GM18907 (cell line): Measurements from ENCODE around the gene ZSWIM1.
"Not testable (repeated sequence)": the region's sequence is repeated elsewhere in the genome, so short reads cannot be mapped to it uniquely, and the experiment has no call there.

Source experiments
- ATAC-seq: cut with Tn5 transposase; IDR thresholded peaks from one replicate; pipeline ENCODE4 v1.9.1; 2021; ENCODE audit warnings: mild to moderate bottlenecking, moderate library complexity; ENCODE audit not compliant: unreplicated experiment

ZSWIM1 gene

DNA sequence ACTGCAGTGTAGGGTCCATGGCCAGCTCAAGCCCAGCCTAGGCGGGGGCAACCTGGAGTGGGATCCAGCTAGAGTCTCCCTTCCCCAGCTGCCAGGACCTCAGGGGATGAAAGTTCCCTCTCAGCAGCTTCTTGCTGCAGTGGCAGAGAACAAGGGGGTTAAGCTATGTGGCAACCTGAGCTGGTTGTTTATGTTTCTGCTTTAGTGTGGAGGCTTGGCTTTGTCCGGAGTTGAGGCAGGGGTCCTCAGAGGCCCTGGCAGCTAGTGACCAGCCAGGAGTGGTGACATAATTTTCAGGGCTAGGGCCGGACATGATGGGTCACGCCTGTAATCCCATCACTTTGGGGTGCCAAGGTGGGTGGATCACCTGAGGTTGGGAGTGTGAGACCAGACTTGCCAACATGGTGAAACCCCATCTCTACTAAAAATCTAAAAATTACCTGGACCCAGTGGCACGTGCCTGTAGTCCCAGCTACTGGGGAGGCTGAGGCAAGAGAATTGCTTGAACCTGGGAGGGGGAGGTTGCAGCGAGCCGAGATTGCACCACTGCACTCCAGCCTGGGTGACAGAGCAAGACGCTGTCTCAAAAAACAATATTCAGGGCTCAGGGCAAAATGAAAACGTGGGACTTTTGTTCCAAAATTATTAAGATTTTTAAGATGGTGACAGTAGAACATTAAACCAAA is 44.9 kb downstream of the ZSWIM1 start:
- no peak for ATAC-seq

DNA sequence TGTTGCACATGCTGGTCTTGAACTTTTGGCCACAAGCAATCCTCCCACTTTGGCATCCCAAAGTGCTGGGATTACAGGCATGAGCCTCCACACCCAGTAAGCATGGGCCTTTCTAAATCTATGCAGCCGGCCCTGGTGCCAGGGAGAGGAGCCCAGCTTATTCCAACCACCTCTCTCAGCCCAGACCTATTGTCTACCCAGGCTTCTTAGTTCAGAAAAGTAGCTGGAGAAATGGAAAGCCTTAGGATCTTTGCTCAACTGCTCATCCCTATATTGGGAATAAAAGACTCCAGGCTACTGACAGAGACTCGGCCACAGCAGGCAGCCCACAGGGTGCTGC is 45.7 kb downstream of the ZSWIM1 start:
- ATAC-seq = no peak

DNA sequence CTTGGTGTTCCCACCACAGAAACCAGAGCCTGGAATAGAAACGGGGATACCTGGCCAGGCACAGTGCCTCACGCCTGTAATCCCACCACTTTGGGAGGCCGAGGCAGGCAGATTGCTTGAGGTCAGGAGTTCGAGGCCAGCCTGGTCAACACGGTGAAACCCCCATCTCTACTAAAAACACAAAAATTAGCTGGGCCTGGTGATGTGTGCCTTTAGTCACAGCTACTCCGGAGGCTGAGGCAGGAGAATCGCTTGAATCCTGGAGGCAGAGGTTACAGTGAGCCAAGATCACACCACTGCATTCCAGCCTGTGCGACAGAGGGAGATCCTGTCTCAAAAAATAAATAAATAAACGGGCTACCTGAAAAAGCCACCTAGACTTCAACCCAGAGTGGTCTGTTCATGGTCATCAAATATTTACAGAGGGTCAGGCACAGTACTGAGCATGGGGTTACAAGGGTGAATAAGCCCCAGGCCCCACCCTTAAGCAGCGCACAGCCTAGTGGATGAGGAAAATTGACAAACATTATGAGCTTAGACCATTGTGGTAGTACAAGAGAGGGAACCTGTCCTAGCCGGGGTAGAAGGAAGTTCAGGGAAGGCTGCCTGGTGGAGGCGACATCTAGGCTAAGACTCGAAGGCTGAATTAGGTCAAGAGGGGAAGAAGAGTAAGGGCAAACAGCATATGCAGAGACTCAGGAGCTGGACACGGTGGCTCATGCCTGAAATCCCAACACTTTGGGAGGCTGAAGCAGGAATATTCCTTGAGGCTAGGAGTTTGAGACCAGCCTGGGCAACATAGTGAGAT is 46.2 kb downstream of the ZSWIM1 start:
- ATAC-seq = no peak

DNA sequence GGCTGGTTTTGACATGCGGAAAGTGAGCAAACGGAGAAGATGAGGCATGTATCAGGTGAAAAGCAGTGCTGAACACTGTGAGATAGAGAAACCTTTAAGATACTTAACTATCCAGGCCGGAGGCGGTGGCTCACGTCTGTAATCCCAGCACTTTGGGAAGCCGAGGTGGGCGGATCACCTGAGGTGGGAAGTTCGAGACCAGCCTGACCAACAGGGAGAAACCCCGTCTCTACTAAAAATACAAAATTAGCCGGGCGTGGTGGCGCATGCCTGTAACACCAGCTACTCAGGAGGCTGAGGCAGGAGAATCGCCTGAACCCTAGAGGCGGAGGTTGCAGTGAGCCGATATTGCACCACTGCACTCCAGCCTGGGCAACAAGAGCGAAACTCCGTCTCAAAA is 50.7 kb downstream of the ZSWIM1 start:
- ATAC-seq = not testable (repeated sequence)

DNA sequence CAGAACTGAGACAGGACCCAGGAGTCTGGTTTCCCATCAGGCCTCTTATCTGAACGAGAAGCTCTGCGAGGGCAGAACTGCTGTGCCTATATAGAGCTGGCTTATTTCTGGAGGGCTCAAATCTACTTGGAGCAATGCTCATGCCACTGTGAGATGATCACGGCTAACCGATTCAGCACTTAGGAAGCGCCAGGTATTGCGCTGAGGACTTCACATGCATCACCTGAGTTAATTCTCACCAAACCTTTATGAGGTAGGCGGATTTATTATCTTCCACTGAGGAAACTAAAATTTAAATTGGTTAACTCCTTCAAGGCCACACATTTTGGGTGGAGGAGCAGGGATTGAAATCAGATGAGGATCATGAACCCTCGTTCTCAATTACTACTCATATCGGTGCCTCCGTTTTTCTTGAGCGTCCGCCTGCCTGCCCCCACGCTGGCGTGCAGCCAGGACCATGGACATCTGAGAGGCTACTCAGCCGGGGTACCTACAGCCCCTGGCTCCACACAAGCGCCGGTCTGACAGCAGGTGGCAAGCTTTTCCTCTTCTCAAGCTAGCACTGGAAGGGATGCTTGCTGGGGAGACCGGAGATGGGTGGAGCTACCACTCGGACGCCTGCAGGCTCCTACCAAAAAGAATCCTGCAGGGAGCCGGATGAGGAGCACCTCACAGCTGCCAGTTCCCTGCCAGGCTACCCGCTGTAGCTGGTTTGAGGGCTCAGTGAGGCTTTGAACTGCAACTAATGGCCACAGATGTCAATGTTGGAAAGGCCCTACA is 52.4 kb downstream of the ZSWIM1 start:
- ATAC-seq = peak; percentile 21

DNA sequence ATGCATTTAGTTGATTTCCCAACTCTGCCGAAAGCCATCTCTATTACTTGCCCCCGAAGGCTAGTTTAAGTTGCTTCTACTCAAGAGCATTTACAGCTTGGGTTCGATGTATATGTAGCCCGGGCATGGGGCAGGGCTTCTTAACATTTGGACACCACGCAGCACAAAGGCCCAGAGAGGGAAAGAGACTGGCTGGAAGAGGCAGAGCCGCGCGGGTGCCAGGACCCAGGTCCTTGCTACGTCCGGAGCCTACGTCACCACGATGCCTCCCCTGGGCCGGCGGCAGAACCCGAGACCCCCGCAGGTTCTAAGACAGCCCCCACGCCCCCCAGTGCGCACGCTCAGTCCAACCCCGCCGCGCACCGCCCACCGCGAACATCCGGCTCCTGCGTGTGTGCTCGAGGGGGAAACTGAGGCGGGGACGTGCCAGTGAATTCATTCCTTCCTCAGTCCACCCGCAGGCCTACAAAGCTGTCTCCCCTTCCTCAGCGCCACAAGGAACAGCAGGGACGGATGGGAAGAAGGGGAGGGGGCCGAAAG is 53.1 kb downstream of the ZSWIM1 start:
- ATAC-seq = peak; percentile 26
